ENCODE results near the gene SHB. TPM values are rescaled to one million over a fixed set of nuclear protein-coding genes. Genes with fewer than 3 reads are reported as not detected.

SHB gene
- total and polyA plus RNA-seq, 2 of the 13 experiments (the other 11 are each of a cell fraction or from before 2014, with no cell fraction given) = 19.4 to 20.7 TPM

DNA sequence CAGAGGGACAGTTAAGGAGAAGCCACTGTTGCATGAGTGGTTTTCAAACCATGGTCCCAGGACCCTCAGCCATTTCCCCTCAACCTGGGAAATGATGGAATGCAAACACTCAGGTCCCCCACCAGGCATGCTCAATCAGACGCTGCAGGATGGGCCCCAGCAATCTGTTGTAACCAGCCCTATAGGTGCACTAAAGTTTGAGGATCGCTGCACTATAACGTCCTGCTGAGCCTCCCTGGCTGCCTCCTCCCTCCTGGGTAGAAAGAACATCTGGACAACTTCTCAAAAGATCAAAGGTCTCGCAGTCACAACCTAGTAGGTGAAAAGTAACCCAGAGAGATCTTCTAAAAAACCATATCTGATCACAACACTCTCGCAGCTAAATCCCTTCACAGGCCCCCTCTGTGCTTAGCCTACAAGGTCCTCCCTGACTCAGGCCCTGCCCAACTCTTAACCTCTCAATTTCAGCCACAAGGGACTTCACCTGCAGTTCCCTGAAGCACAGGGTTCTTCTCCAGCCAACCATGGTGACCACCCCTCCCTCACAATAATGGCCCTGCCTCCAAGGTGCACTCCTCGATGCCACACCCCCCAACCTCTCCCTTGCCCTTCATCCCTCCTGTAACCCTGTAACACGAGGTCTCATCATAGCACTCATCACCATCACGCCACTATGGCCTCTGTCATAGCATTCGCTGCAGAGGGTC, 3.5 kb downstream of the SHB start (continued):
- TF ChIP-seq ZNF543 (CRISPR knock-in tag; IDR thresholded peaks at IDR 0.05) (peak; percentile 2; the same call in 1 of the 2 replicates), EZH2 (conservative IDR thresholded peaks at IDR 0.05; ENCODE audit: low read depth, low read length) (no peak), MTF2 (CRISPR knock-in tag; IDR thresholded peaks at IDR 0.05; ENCODE audit: borderline replicate concordance) (0 out of 2 replicates have a peak, but pooled peaks have one; percentile 34), ATF7-NPFF (CRISPR knock-in tag; IDR thresholded peaks at IDR 0.05; ENCODE audit: low read depth) (no peak), SPEN (CRISPR knock-in tag; IDR thresholded peaks at IDR 0.05; ENCODE audit: low read depth) (no peak), ZNF484 (CRISPR knock-in tag; IDR thresholded peaks at IDR 0.05; ENCODE audit: borderline replicate concordance, low read depth) (no peak), SAP130 (CRISPR knock-in tag; IDR thresholded peaks at IDR 0.05; ENCODE audit: low read depth) (peak; percentile 78), ZNF343 (CRISPR knock-in tag; IDR thresholded peaks at IDR 0.05) (0 out of 2 replicates have a peak, but pooled peaks have one; percentile 14), FOSL2 (CRISPR knock-in tag; IDR thresholded peaks at IDR 0.05) (no peak), TAF1 (CRISPR knock-in tag; IDR thresholded peaks at IDR 0.05) (peak; percentile 28; the same call in 1 of the 2 replicates), PHF21A (CRISPR knock-in tag; IDR thresholded peaks at IDR 0.05) (0 out of 2 replicates have a peak, but pooled peaks have one; percentile 9), ZNF331 (CRISPR knock-in tag; IDR thresholded peaks at IDR 0.05) (no peak), TBL1XR1 (IDR thresholded peaks at IDR 0.05; ENCODE audit: borderline replicate concordance, low read length, partially characterized antibody) (no peak), ZC3H13 (CRISPR knock-in tag; IDR thresholded peaks at IDR 0.05) (peak; percentile 44; the same call in 1 of the 2 replicates), HDAC2 (CRISPR knock-in tag; IDR thresholded peaks at IDR 0.05) (0 out of 2 replicates have a peak, but pooled peaks have one; percentile 3), SMC3 (IDR thresholded peaks at IDR 0.05; ENCODE audit: low read length) (0 out of 2 replicates have a peak, but pooled peaks have one; percentile 2)
- TF ChIP-seq, protein P1, sequence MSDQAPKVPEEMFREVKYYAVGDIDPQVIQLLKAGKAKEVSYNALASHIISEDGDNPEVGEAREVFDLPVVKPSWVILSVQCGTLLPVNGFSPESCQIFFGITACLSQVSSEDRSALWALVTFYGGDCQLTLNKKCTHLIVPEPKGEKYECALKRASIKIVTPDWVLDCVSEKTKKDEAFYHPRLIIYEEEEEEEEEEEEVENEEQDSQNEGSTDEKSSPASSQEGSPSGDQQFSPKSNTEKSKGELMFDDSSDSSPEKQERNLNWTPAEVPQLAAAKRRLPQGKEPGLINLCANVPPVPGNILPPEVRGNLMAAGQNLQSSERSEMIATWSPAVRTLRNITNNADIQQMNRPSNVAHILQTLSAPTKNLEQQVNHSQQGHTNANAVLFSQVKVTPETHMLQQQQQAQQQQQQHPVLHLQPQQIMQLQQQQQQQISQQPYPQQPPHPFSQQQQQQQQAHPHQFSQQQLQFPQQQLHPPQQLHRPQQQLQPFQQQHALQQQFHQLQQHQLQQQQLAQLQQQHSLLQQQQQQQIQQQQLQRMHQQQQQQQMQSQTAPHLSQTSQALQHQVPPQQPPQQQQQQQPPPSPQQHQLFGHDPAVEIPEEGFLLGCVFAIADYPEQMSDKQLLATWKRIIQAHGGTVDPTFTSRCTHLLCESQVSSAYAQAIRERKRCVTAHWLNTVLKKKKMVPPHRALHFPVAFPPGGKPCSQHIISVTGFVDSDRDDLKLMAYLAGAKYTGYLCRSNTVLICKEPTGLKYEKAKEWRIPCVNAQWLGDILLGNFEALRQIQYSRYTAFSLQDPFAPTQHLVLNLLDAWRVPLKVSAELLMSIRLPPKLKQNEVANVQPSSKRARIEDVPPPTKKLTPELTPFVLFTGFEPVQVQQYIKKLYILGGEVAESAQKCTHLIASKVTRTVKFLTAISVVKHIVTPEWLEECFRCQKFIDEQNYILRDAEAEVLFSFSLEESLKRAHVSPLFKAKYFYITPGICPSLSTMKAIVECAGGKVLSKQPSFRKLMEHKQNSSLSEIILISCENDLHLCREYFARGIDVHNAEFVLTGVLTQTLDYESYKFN (CRISPR knock-in tag; conservative IDR thresholded peaks at IDR 0.05) = 0 out of 2 replicates have a peak, but pooled peaks have one; percentile 30
- TF ChIP-seq, protein P2, sequence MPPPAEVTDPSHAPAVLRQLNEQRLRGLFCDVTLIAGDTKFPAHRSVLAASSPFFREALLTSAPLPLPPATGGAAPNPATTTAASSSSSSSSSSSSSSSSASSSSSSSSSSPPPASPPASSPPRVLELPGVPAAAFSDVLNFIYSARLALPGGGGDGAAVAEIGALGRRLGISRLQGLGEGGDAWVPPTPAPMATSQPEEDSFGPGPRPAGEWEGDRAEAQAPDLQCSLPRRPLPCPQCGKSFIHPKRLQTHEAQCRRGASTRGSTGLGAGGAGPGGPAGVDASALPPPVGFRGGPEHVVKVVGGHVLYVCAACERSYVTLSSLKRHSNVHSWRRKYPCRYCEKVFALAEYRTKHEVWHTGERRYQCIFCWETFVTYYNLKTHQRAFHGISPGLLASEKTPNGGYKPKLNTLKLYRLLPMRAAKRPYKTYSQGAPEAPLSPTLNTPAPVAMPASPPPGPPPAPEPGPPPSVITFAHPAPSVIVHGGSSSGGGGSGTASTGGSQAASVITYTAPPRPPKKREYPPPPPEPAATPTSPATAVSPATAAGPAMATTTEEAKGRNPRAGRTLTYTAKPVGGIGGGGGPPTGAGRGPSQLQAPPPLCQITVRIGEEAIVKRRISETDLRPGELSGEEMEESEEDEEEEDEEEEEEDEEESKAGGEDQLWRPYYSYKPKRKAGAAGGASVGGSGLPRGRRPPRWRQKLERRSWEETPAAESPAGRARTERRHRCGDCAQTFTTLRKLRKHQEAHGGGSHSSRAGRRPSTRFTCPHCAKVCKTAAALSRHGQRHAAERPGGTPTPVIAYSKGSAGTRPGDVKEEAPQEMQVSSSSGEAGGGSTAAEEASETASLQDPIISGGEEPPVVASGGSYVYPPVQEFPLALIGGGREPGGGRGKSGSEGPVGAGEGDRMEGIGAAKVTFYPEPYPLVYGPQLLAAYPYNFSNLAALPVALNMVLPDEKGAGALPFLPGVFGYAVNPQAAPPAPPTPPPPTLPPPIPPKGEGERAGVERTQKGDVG (CRISPR knock-in tag; IDR thresholded peaks at IDR 0.05; ENCODE audit: borderline replicate concordance) = no peak
- TF ChIP-seq, protein P3, sequence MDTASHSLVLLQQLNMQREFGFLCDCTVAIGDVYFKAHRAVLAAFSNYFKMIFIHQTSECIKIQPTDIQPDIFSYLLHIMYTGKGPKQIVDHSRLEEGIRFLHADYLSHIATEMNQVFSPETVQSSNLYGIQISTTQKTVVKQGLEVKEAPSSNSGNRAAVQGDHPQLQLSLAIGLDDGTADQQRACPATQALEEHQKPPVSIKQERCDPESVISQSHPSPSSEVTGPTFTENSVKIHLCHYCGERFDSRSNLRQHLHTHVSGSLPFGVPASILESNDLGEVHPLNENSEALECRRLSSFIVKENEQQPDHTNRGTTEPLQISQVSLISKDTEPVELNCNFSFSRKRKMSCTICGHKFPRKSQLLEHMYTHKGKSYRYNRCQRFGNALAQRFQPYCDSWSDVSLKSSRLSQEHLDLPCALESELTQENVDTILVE (CRISPR knock-in tag; IDR thresholded peaks at IDR 0.05) = no peak

All from HepG2 (cell line).